K562 (cell line): Measurements from ENCODE around the gene SRMS. TPM values are rescaled to one million over a fixed set of nuclear protein-coding genes. Genes with fewer than 3 reads are reported as not detected.

Experiments used
- ATAC-seq: fragments of 200-7000 bp; cut with Tn5 transposase; 3 replicates; pipeline ENCODE4 v1.9.1; 2020; ENCODE audit warnings: moderate library complexity
- BruUV-seq: library from RNA; stranded (reverse); fragments of 400-500 nt; replicated peaks from 2 replicates; lab custom pipeline; 2021; lab: Mats Ljungman, UMichigan
- CTCF ChIA-PET: fragments of 300-600 bp; formaldehyde crosslinking; extraction: SDS; loops from one replicate; lab custom pipeline; 2021; ENCODE audit warnings: low intra/inter-chr PET ratio; lab: Yijun Ruan, JAX
- POLR2A ChIA-PET: fragments of 300-600, 350-650 bp; sonication (Branson Sonifier 250); formaldehyde crosslinking; extraction: SDS; loops from one replicate; lab custom pipeline; 2021; ENCODE audit warnings: antibody characterized with exemption, inconsistent platforms; lab: Yijun Ruan, JAX
- DNase-seq, 4 experiments: peaks; one replicate each; pipeline versions ENCODE4 v3.0.0 to v3.0.0-alpha.2; 2011 to 2018; ENCODE audit warnings: low spot score in 3 of 4, mixed read lengths in 3 of 4; ENCODE audit errors: extremely low read depth in 1 of 4
- FAIRE-seq: peaks from 2 replicates; lab custom pipeline; 2011; peaks lifted over from hg19 to GRCh38; lab: Jason Lieb, UNC
- H2AFZ ChIP-seq: 2 replicates; pipeline ENCODE4 v1.6.0; 2011; ENCODE audit warnings: low read depth, low read length, control low read depth, inconsistent platforms
- H3K27ac ChIP-seq: fragments of 200-600 bp; 3 replicates; pipeline ENCODE4 v1.8.0; 2011; ENCODE audit warnings: low read depth, mild to moderate bottlenecking, control low read depth, inconsistent platforms, low read length, moderate library complexity, mixed read lengths; ENCODE audit errors: extremely low read depth
- H3K27me3 ChIP-seq, 2 experiments: fragments of 300-600 bp in 1 of 2; 2 replicates in 1 of 2; 3 replicates in 1 of 2; pipeline versions ENCODE4 v1.6.0 to v1.8.0; 2011; ENCODE audit warnings: inconsistent platforms in 2 of 2, low read length in 2 of 2, mild to moderate bottlenecking in 1 of 2, mixed read lengths in 1 of 2, moderate library complexity in 1 of 2; ENCODE audit not compliant: control insufficient read depth in 2 of 2, insufficient read depth in 2 of 2
- H3K36me3 ChIP-seq: fragments of 300-600 bp; 3 replicates; pipeline ENCODE4 v1.8.0; 2011; ENCODE audit warnings: mild to moderate bottlenecking, low read length, inconsistent platforms; ENCODE audit not compliant: control insufficient read depth, insufficient read depth
- H3K4me1 ChIP-seq, 2 experiments: fragments of 200-600 bp in 1 of 2; replicated peaks in 1 of 2; 2 replicates in 1 of 2; 3 replicates in 1 of 2; pipeline versions ENCODE4 v1.5.1 to v1.8.0; 2011; ENCODE audit warnings: inconsistent platforms in 2 of 2, low read length in 2 of 2, mild to moderate bottlenecking in 1 of 2, mixed read lengths in 1 of 2, moderate library complexity in 1 of 2; ENCODE audit not compliant: control insufficient read depth in 2 of 2, insufficient read depth in 2 of 2
- H3K4me2 ChIP-seq: 2 replicates; pipeline ENCODE4 v1.6.1; 2011; ENCODE audit warnings: low read length, control low read depth, inconsistent platforms, mixed read lengths; ENCODE audit not compliant: insufficient read depth
- H3K4me3 ChIP-seq: fragments of 200-600 bp; sonication (generic), shearing (Covaris generic); 2 replicates; pipeline ENCODE4 v1.5.1; 2016; ENCODE audit warnings: control low read depth, inconsistent platforms
- H3K79me2 ChIP-seq: fragments of 200-600 bp; 3 replicates; pipeline ENCODE4 v1.8.0; 2011; ENCODE audit warnings: low read length, inconsistent platforms; ENCODE audit not compliant: control insufficient read depth, insufficient read depth
- H3K9ac ChIP-seq, 2 experiments: 2 replicates each; pipeline versions ENCODE4 v1.6.0 to v1.6.1; 2011; ENCODE audit warnings: low read depth in 2 of 2, low read length in 2 of 2, control low read depth in 1 of 2, inconsistent platforms in 1 of 2, mild to moderate bottlenecking in 1 of 2, mixed read lengths in 1 of 2; ENCODE audit not compliant: insufficient read depth in 1 of 2
- H3K9me1 ChIP-seq: one replicate; pipeline ENCODE4 v1.6.0; 2011; ENCODE audit warnings: inconsistent platforms, mild to moderate bottlenecking, low read length, moderate library complexity; ENCODE audit not compliant: control insufficient read depth, insufficient read depth
- H3K9me3 ChIP-seq: replicated peaks from 2 replicates; pipeline ENCODE4 v1.5.1; 2011; ENCODE audit warnings: low read depth, low read length, inconsistent platforms; ENCODE audit not compliant: control insufficient read depth, insufficient read depth
- H4K20me1 ChIP-seq: replicated peaks from 2 replicates; pipeline ENCODE4 v1.6.1; 2011; ENCODE audit warnings: low read length, inconsistent platforms, mixed read lengths; ENCODE audit not compliant: control insufficient read depth, insufficient read depth
- ARID1B ChIP-seq: fragments of 450-650 bp; IDR thresholded peaks from 2 replicates; pipeline ENCODE4 v1.6.1; 2016; ENCODE audit warnings: antibody characterized with exemption, mild to moderate bottlenecking, inconsistent platforms
- BRCA1 ChIP-seq, 2 experiments: fragments of 450-650 bp in 1 of 2; sonication (generic) in 1 of 2; formaldehyde crosslinking in 1 of 2; IDR thresholded peaks; 2 replicates each; pipeline versions ENCODE4 v1.5.0 to v1.6.1; 2017 to 2020; ENCODE audit warnings: mild to moderate bottlenecking in 1 of 2, missing genetic modification reagents in 1 of 2
- CREB1 ChIP-seq, 2 experiments: sonication (generic) in 1 of 2; formaldehyde crosslinking in 1 of 2; IDR thresholded peaks; 2 replicates each; pipeline versions ENCODE4 v1.6.1 to v1.8.0; 2012 to 2022; ENCODE audit warnings: inconsistent platforms in 1 of 2, mild to moderate bottlenecking in 1 of 2, missing genetic modification reagents in 1 of 2, moderate library complexity in 1 of 2
- CTCF ChIP-seq, 3 experiments: IDR thresholded peaks in 2 of 3; conservative IDR thresholded peaks in 1 of 3; 2 replicates each; pipeline ENCODE4 v1.5.1; 2011 to 2012; ENCODE audit warnings: low read length in 3 of 3, mild to moderate bottlenecking in 3 of 3, control low read depth in 2 of 3, improper control_type of control experiment in 1 of 3, inconsistent platforms in 1 of 3, low read depth in 1 of 3, mixed read lengths in 1 of 3, moderate library complexity in 1 of 3; ENCODE audit not compliant: insufficient read depth in 2 of 3
- HNRNPUL1 ChIP-seq: fragments of 200-400 bp; formaldehyde crosslinking; IDR thresholded peaks from 2 replicates; pipeline ENCODE4 v1.6.1; 2017; ENCODE audit warnings: low read length
- NCOA4 ChIP-seq: fragments of 450-650 bp; IDR thresholded peaks from 2 replicates; pipeline ENCODE4 v1.6.1; 2018; ENCODE audit warnings: mild to moderate bottlenecking; ENCODE audit not compliant: partially characterized antibody
- NR2C2 ChIP-seq, 2 experiments: fragments of 200-800 bp in 1 of 2; sonication (Bioruptor generic) in 1 of 2; sonication (generic) in 1 of 2; formaldehyde crosslinking in 1 of 2; IDR thresholded peaks; 2 replicates each; pipeline versions ENCODE4 v1.6.1 to v1.8.0; 2016 to 2022; ENCODE audit warnings: mild to moderate bottlenecking in 1 of 2, missing compliant biosample characterization in 1 of 2, missing genetic modification characterization in 1 of 2, missing genetic modification reagents in 1 of 2
- PHB ChIP-seq: fragments of 250-450 bp; sonication (Bioruptor Pico); IDR thresholded peaks from 2 replicates; pipeline ENCODE4 v1.5.0; 2021
- RBM15 ChIP-seq: fragments of 200-400 bp; formaldehyde crosslinking; IDR thresholded peaks from 2 replicates; pipeline ENCODE4 v1.6.1; 2018; ENCODE audit warnings: mild to moderate bottlenecking, low read length, moderate library complexity; ENCODE audit not compliant: insufficient read depth
- ZFP30 ChIP-seq: fragments of 250-450 bp; sonication (Bioruptor Pico); IDR thresholded peaks from 2 replicates; pipeline ENCODE4 v1.8.0; 2022; ENCODE audit warnings: moderate library complexity, mild to moderate bottlenecking, inconsistent platforms, borderline replicate concordance
- ZKSCAN3 ChIP-seq: fragments of 250-450 bp; sonication (Bioruptor Pico); IDR thresholded peaks from 2 replicates; pipeline ENCODE4 v1.4.0; 2020
- ZNF609 ChIP-seq: sonication (generic); formaldehyde crosslinking; IDR thresholded peaks from 2 replicates; pipeline ENCODE4 v1.8.1; 2023; ENCODE audit warnings: missing genetic modification reagents, mild to moderate bottlenecking, borderline replicate concordance
- ZNF668 ChIP-seq: fragments of 250-450 bp; sonication (Bioruptor Pico); IDR thresholded peaks from 2 replicates; pipeline ENCODE4 v1.8.0; 2022; ENCODE audit warnings: mild to moderate bottlenecking, inconsistent platforms
- WGBS: fragments of 100-300 bp; shearing (Covaris generic); methylation state at CpG from one replicate; pipeline ENCODE4 v1.1.6; 2016; ENCODE audit warnings: low coverage, mixed read lengths; ENCODE audit not compliant: insufficient coverage; ENCODE audit errors: missing lambda C conversion rate; 5-methylcytosine and 5-hydroxymethylcytosine counted together
- in situ Hi-C: fragments of 300-500 bp; cut with MboI; formaldehyde crosslinking; loops from 4 replicates; pipeline ENCODE4 v1.15.0; 2018; ENCODE audit warnings: inconsistent platforms, mixed read lengths
- intact Hi-C: fragments of 100-400 bp; cut with micrococcal nuclease; formaldehyde crosslinking; loops from 2 replicates; pipeline ENCODE4 v1.14.2; 2022
- polyA plus RNA-seq, 8 experiments: library from polyadenylated mRNA; depleted of rRNA in 4 of 8; stranded (reverse) in 5 of 8; unstranded in 3 of 8; fragments of >200 nt; fragmentation: Nextera tagmentation in 2 of 8; fragmentation: Illumina TruSeq in 1 of 8; extraction: Ambion mirVana in 2 of 8; extraction: Trizol in 1 of 8; gene quantifications; 2 replicates each; pipeline versions ENCODE4 v1.2.1 to v1.2.3, GENCODE V29; 2011 to 2014; ENCODE audit warnings: inconsistent platforms in 1 of 8, missing spikeins in 1 of 8
- total RNA-seq, 7 experiments: library from RNA; depleted of rRNA in 6 of 7; stranded (reverse); fragments of >200 nt in 6 of 7; fragmentation: Illumina TruSeq in 2 of 7; extraction: Trizol in 2 of 7; gene quantifications; 2 replicates each; pipeline versions ENCODE4 v1.2.1 to v1.2.3, GENCODE V29; 2011 to 2021; ENCODE audit warnings: low replicate concordance in 1 of 7

Gene SRMS
- total and polyA plus RNA-seq, 9 of the 15 experiments (the other 6 are each of a cell fraction or from before 2014, with no cell fraction given) = 0.07 TPM; not detected in 8

DNA sequence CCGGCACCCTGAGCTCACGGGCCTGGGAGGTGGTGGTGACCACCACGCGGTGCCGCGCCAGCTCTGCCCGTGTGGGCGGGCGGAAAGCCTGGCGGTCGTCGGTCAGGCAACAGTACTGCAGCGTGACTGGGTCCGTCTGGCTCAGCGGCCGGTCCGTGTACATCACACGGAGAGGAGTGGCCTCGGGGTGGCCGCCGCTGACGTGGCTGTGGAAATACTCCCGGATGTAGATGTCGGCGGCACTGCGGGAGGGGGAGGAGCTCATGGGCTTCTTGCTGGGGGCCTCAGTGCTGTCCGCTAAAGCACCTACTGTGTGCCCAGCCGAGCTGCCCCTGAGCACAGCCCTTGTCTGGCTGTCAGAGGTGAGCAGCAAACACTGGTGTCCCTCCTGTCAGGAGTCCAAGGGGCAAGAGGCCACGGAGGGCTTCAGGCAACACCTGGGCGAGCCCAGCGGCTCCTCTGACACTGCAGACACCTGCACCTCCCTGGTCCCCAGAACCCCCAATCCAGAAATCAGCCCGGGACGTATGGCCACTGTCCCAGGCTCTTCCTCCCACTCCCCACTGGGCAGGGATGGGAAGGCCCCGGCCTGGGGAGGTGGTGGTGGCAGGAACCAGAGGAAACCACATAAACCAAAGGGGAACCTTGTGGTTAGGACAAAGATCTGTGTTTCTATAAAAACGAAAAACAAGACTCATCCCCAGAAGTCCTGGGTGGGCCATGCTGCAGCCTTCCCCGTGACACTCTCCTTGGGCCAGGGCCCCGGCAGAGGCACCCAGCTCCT is 20.0 kb upstream of the SRMS start (continued):
- peak; percentile 50; the same call in 1 of the 2 replicates for TF ChIP-seq NR2C2 (CRISPR knock-in tag; IDR thresholded peaks at IDR 0.05)
- TF ChIP-seq NR2C2 (tag; IDR thresholded peaks at IDR 0.05) = no peak
- TF ChIP-seq CTCF (IDR thresholded peaks at IDR 0.05 in 2 of 3, conservative IDR thresholded peaks at IDR 0.05 in 1 of 3; ENCODE audit: insufficient read depth in 2 of 3, low read depth in 1 of 3, low read length in 3 of 3) = no peak
- TF ChIP-seq NCOA4 = no peak

- no peaks in the 10 kb centered on the region for H4K20me1 ChIP-seq
- no peak for ATAC-seq
- no peak overlapping the region for H3K4me3 ChIP-seq
- POLR2A ChIA-PET = interaction anchor here (0.6 to 1.0 kb wide), 2 partner anchors 11 to 197 kb away, joined by 3 read pairs; no protein-coding TSS in a partner anchor
- H3K79me2 ChIP-seq = no peaks in the 10 kb centered on the region
- H3K9me1 ChIP-seq = no peaks in the 10 kb centered on the region
- no peaks in the 10 kb centered on the region for H3K9me3 ChIP-seq
- no peak for DNase-seq
- H3K4me2 ChIP-seq = no peak overlapping the region
- 70% methylated on average over 21 of the region's 22 CpGs for WGBS
- no TSS peak for BruUV-seq
- intact Hi-C loops = no loop called here
- peaks cover 0 to 89% of the 10 kb centered on the region in 2 experiments; a peak in 3 of 5 replicates for H3K4me1 ChIP-seq
- H3K27me3 ChIP-seq = peaks cover 0 to 24% of the 10 kb centered on the region in 2 experiments; a peak in 2 of 5 replicates
- no peak overlapping the region for H2AFZ ChIP-seq
- in situ Hi-C loops = no loop called here
- no peak overlapping the region for H3K9ac ChIP-seq
- FAIRE-seq = no peak
- H3K36me3 ChIP-seq = no peaks in the 10 kb centered on the region
- H3K27ac ChIP-seq = no peak overlapping the region
- CTCF ChIA-PET = interaction anchor here (0.6 kb wide), 1 partner anchor 127 kb away, joined by 3 read pairs; no protein-coding TSS in a partner anchor
- TF ChIP-seq NR2C2 (CRISPR knock-in tag; IDR thresholded peaks at IDR 0.05) = no peak
- no peak for TF ChIP-seq NR2C2 (tag; IDR thresholded peaks at IDR 0.05)
- TF ChIP-seq ZNF668 (CRISPR knock-in tag) = no peak
- TF ChIP-seq ARID1B = no peak
- no peak for TF ChIP-seq ZFP30 (CRISPR knock-in tag)
- TF ChIP-seq PHB (CRISPR knock-in tag) = no peak
- TF ChIP-seq ZNF609 = no peak
- TF ChIP-seq ZKSCAN3 (CRISPR knock-in tag) = no peak
- no peak for TF ChIP-seq CREB1 (IDR thresholded peaks at IDR 0.05)
- TF ChIP-seq CREB1 (CRISPR knock-in tag; IDR thresholded peaks at IDR 0.05) = no peak
- no peak for TF ChIP-seq HNRNPUL1
- no peak for TF ChIP-seq BRCA1 (IDR thresholded peaks at IDR 0.05)
- no peak for TF ChIP-seq BRCA1 (CRISPR knock-in tag; IDR thresholded peaks at IDR 0.05)
- TF ChIP-seq RBM15 = no peak
These were observed 19.5 kb upstream of the SRMS start for GRCh38 chr20:63567136-63567385.
